GM23338 (cell line): ENCODE results near the gene MBOAT1. TPM values are rescaled to one million over a fixed set of nuclear protein-coding genes. Genes with fewer than 3 reads are reported as not detected.

Experiments
- ATAC-seq: fragments of 200-7000 bp; cut with Tn5 transposase; 3 replicates; pipeline ENCODE4 v1.9.1; 2020
- DNase-seq: peaks from one replicate; pipeline ENCODE4 v3.0.0-alpha.2; 2015; ENCODE audit warnings: low spot score
- H2AFZ ChIP-seq: fragments of 200-600 bp; sonication (generic); 2 replicates; pipeline ENCODE4 v1.8.0; 2016; ENCODE audit warnings: antibody characterized with exemption, mild to moderate bottlenecking, moderate library complexity
- H3F3A ChIP-seq: fragments of 200-600 bp; sonication (generic); replicated peaks from 2 replicates; pipeline ENCODE4 v1.8.0; 2017; ENCODE audit warnings: antibody characterized with exemption, mixed run types, low read depth
- H3K27ac ChIP-seq: fragments of 200-600 bp; sonication (generic); 2 replicates; pipeline ENCODE4 v1.6.1; 2016; ENCODE audit warnings: low read depth
- H3K27me3 ChIP-seq: fragments of 200-600 bp; sonication (generic); 2 replicates; pipeline ENCODE4 v1.8.0; 2016; ENCODE audit warnings: mild to moderate bottlenecking, mixed run types, moderate library complexity; ENCODE audit not compliant: insufficient read depth
- H3K36me3 ChIP-seq: fragments of 200-600 bp; sonication (generic); 2 replicates; pipeline ENCODE4 v1.8.0; 2016; ENCODE audit warnings: mild to moderate bottlenecking; ENCODE audit not compliant: insufficient read depth
- H3K4me1 ChIP-seq: fragments of 200-600 bp; sonication (generic); 2 replicates; pipeline ENCODE4 v1.8.0; 2016; ENCODE audit warnings: mild to moderate bottlenecking, moderate library complexity; ENCODE audit not compliant: insufficient read depth
- H3K4me2 ChIP-seq: fragments of 200-600 bp; sonication (generic); 2 replicates; pipeline ENCODE4 v1.7.1; 2017; ENCODE audit warnings: mixed run types
- H3K4me3 ChIP-seq: fragments of 200-600 bp; sonication (generic); 2 replicates; pipeline ENCODE4 v1.6.1; 2016; ENCODE audit warnings: mixed run types
- H3K79me2 ChIP-seq: fragments of 200-600 bp; sonication (generic); replicated peaks from 2 replicates; pipeline ENCODE4 v1.8.0; 2017; ENCODE audit warnings: mild to moderate bottlenecking; ENCODE audit not compliant: insufficient read depth
- H3K9me2 ChIP-seq: fragments of 200-600 bp; sonication (generic); 2 replicates; pipeline ENCODE4 v1.8.0; 2017; ENCODE audit not compliant: insufficient read depth
- H4K20me1 ChIP-seq: fragments of 200-600 bp; sonication (generic); replicated peaks from 2 replicates; pipeline ENCODE4 v1.8.0; 2017; ENCODE audit warnings: mild to moderate bottlenecking; ENCODE audit not compliant: insufficient read depth
- H3K27ac Mint-ChIP-seq: 2 replicates; pipeline ENCODE4 v1.8.0; 2020; ENCODE audit warnings: inconsistent platforms, mild to moderate bottlenecking, moderate library complexity, mixed read lengths
- H3K27me3 Mint-ChIP-seq: 3 replicates; pipeline ENCODE4 v1.8.0; 2022; ENCODE audit warnings: low read depth, mild to moderate bottlenecking, moderate library complexity, mixed read lengths, inconsistent platforms; ENCODE audit not compliant: insufficient read depth, poor library complexity
- H3K36me3 Mint-ChIP-seq: 3 replicates; pipeline ENCODE4 v1.8.0; 2021; ENCODE audit warnings: low read depth, mild to moderate bottlenecking, inconsistent platforms, moderate library complexity, mixed read lengths
- H3K4me1 Mint-ChIP-seq: 3 replicates; pipeline ENCODE4 v1.8.0; 2020; ENCODE audit warnings: mild to moderate bottlenecking, inconsistent platforms, mixed read lengths
- H3K4me3 Mint-ChIP-seq: 3 replicates; pipeline ENCODE4 v1.8.0; 2021; ENCODE audit warnings: moderate library complexity, mild to moderate bottlenecking, inconsistent platforms, mixed read lengths
- H3K9me3 Mint-ChIP-seq: 3 replicates; pipeline ENCODE4 v1.8.0; 2020; ENCODE audit warnings: moderate library complexity, mild to moderate bottlenecking, inconsistent platforms, mixed read lengths
- CREB1 ChIP-seq: fragments of 250-450 bp; sonication (Bioruptor Pico); IDR thresholded peaks from 2 replicates; pipeline ENCODE4 v1.5.0; 2020; ENCODE audit warnings: low read depth, mild to moderate bottlenecking, moderate library complexity
- CTCF ChIP-seq, 2 experiments: fragments of 200-600 bp in 1 of 2; sonication (generic) in 1 of 2; conservative IDR thresholded peaks; 2 replicates each; pipeline versions ENCODE4 v1.5.1 to v1.6.1; 2016 to 2017; ENCODE audit warnings: antibody characterized with exemption in 2 of 2, low read depth in 2 of 2, mild to moderate bottlenecking in 2 of 2, moderate library complexity in 1 of 2
- ETS1 ChIP-seq: IDR thresholded peaks from 2 replicates; pipeline ENCODE4 v1.6.1; 2016; ENCODE audit warnings: antibody characterized with exemption
- EZH2 ChIP-seq: fragments of 200-600 bp; sonication (generic); IDR thresholded peaks from one replicate; pipeline ENCODE4 v1.8.0; 2017; ENCODE audit warnings: antibody characterized with exemption, mild to moderate bottlenecking, low read depth; ENCODE audit not compliant: unreplicated experiment
- EZH2phosphoT487 ChIP-seq: fragments of 200-600 bp; sonication (generic); IDR thresholded peaks from one replicate; pipeline ENCODE4 v1.8.1; 2018; ENCODE audit warnings: antibody characterized with exemption; ENCODE audit not compliant: unreplicated experiment
- JUNB ChIP-seq: IDR thresholded peaks from one replicate; pipeline ENCODE4 v1.6.1; 2016; ENCODE audit warnings: antibody characterized with exemption; ENCODE audit not compliant: unreplicated experiment
- NANOG ChIP-seq: IDR thresholded peaks from 2 replicates; pipeline ENCODE4 v1.6.1; 2016; ENCODE audit warnings: antibody characterized with exemption, borderline replicate concordance
- REST ChIP-seq: IDR thresholded peaks from one replicate; pipeline ENCODE4 v1.6.1; 2018; ENCODE audit warnings: antibody characterized with exemption; ENCODE audit not compliant: unreplicated experiment
- STAT1 ChIP-seq: IDR thresholded peaks from one replicate; pipeline ENCODE4 v1.6.1; 2016; ENCODE audit warnings: antibody characterized with exemption; ENCODE audit not compliant: unreplicated experiment
- ZNF114 ChIP-seq: fragments of 250-450 bp; sonication (Bioruptor Pico); IDR thresholded peaks from 2 replicates; pipeline ENCODE4 v1.5.0; 2020; ENCODE audit warnings: mild to moderate bottlenecking, moderate library complexity
- ZNF331 ChIP-seq: fragments of 250-450 bp; sonication (Bioruptor Pico); IDR thresholded peaks from 2 replicates; pipeline ENCODE4 v1.5.0; 2020; ENCODE audit warnings: low read depth, mild to moderate bottlenecking, moderate library complexity
- ZNF462 ChIP-seq: fragments of 250-450 bp; sonication (Bioruptor Pico); IDR thresholded peaks from 2 replicates; pipeline ENCODE4 v1.5.0; 2020; ENCODE audit warnings: mild to moderate bottlenecking, moderate library complexity
- polyA plus RNA-seq: library from polyadenylated mRNA; unstranded; fragments of >200 nt; fragmentation: Nextera tagmentation; extraction: Ambion mirVana; gene quantifications from 2 replicates; pipeline ENCODE4 v1.2.1, GENCODE V29; 2016
- total RNA-seq: library from RNA; depleted of rRNA; stranded (reverse); fragments of >200 nt; shearing (Covaris generic); gene quantifications from 2 replicates; pipeline ENCODE4 v1.2.3, GENCODE V29; 2014

Gene MBOAT1
- total and polyA plus RNA-seq, 2 experiments from 2014 or later, result 3.8 to 18.6 TPM

- TF ChIP-seq ETS1 (no peak), EZH2 (no peak), NANOG (no peak), STAT1 (no peak), CREB1 (CRISPR knock-in tag) (no peak), JUNB (no peak), CTCF (conservative IDR thresholded peaks at IDR 0.05; ENCODE audit: low read depth in 2 of 2) (no peak), ZNF114 (no peak), REST (no peak)
Observed at GRCh38 chr6:20109526-20109925, 102.7 kb downstream of the MBOAT1 start (continued).

- Histone ChIP-seq H3K9me2 (no peaks in the 10 kb centered on the region), H2AFZ (no peak overlapping the region), H3K4me1 (no peaks in the 10 kb centered on the region), H3K27ac (no peak overlapping the region), H4K20me1 (no peaks in the 10 kb centered on the region; the same call in 1 of the 2 replicates), H3K4me3 (no peak overlapping the region), H3K79me2 (no peaks in the 10 kb centered on the region), H3K27me3 (no peaks in the 10 kb centered on the region), H3K4me2 (no peak overlapping the region), H3F3A (no peaks in the 10 kb centered on the region), H3K36me3 (no peaks in the 10 kb centered on the region; the same call in 1 of the 2 replicates)
- DNase-seq, result no peak
- peaks cover 2% of the 10 kb centered on the region; the same call in 1 of the 3 replicates for H3K36me3 Mint-ChIP-seq
- ATAC-seq, result no peak
- H3K9me3 Mint-ChIP-seq, result no peaks in the 10 kb centered on the region
- H3K27ac Mint-ChIP-seq, result no peak overlapping the region
- H3K4me1 Mint-ChIP-seq, result no peaks in the 10 kb centered on the region
- H3K27me3 Mint-ChIP-seq, result no peaks in the 10 kb centered on the region
- no peak overlapping the region for H3K4me3 Mint-ChIP-seq
- TF ChIP-seq EZH2 (no peak), EZH2phosphoT487 (no peak), CREB1 (CRISPR knock-in tag) (no peak), ZNF462 (no peak), STAT1 (no peak), ZNF331 (CRISPR knock-in tag) (no peak), NANOG (no peak)
Observed at GRCh38 chr6:20105838-20106237, 106.4 kb downstream of the MBOAT1 start.
